ENCODE measurements around the gene PIK3R3. TPM values are rescaled to one million over a fixed set of nuclear protein-coding genes. Genes with fewer than 3 reads are reported as not detected.

PIK3R3 gene
- total and polyA plus RNA-seq, 9 of the 15 experiments (the other 6 are each of a cell fraction or from before 2014, with no cell fraction given): 1.4 to 7.7 (median 4.6) TPM

DNA sequence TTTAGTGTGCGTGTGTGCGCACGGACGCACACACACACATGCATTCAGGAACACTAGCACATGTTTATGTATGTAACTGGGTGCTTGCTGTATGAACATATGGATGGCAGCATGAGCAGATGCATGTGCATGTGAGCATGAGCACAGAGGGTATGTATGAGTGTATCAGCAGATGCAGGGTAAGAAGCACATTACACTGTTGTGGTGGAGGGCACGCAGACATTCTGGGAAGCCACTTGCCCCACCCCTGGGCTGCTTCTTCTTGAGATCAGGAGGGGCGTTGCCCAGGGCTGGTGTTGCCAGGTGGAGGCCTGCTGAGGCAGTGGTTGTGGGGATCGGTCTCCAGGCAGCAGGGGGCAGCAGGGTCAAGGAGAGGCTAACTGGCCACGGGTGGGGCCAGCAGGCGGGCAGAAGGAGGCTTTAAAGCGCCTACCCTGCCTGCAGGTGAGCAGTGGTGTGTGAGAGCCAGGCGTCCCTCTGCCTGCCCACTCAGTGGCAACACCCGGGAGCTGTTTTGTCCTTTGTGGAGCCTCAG lies 47.7 kb upstream of the PIK3R3 start (continued):
- peak; percentile 61 to 78 for TF ChIP-seq RAD21 (CRISPR knock-in tag; conservative IDR thresholded peaks at IDR 0.05 in 1 of 2, IDR thresholded peaks at IDR 0.05 in 1 of 2)
- TF ChIP-seq ZNF274 (IDR thresholded peaks at IDR 0.05; ENCODE audit: borderline replicate concordance, low read depth, low read length): no peak
- TF ChIP-seq, protein P1, sequence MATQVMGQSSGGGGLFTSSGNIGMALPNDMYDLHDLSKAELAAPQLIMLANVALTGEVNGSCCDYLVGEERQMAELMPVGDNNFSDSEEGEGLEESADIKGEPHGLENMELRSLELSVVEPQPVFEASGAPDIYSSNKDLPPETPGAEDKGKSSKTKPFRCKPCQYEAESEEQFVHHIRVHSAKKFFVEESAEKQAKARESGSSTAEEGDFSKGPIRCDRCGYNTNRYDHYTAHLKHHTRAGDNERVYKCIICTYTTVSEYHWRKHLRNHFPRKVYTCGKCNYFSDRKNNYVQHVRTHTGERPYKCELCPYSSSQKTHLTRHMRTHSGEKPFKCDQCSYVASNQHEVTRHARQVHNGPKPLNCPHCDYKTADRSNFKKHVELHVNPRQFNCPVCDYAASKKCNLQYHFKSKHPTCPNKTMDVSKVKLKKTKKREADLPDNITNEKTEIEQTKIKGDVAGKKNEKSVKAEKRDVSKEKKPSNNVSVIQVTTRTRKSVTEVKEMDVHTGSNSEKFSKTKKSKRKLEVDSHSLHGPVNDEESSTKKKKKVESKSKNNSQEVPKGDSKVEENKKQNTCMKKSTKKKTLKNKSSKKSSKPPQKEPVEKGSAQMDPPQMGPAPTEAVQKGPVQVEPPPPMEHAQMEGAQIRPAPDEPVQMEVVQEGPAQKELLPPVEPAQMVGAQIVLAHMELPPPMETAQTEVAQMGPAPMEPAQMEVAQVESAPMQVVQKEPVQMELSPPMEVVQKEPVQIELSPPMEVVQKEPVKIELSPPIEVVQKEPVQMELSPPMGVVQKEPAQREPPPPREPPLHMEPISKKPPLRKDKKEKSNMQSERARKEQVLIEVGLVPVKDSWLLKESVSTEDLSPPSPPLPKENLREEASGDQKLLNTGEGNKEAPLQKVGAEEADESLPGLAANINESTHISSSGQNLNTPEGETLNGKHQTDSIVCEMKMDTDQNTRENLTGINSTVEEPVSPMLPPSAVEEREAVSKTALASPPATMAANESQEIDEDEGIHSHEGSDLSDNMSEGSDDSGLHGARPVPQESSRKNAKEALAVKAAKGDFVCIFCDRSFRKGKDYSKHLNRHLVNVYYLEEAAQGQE (IDR thresholded peaks at IDR 0.05; ENCODE audit: borderline replicate concordance): peak; percentile 86
- TF ChIP-seq, protein P1 (CRISPR knock-in tag; IDR thresholded peaks at IDR 0.05; ENCODE audit: low read depth): no peak
- TF ChIP-seq, protein P2, sequence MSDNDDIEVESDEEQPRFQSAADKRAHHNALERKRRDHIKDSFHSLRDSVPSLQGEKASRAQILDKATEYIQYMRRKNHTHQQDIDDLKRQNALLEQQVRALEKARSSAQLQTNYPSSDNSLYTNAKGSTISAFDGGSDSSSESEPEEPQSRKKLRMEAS (CRISPR knock-in tag; IDR thresholded peaks at IDR 0.05): peak; percentile 50
- TF ChIP-seq ZBTB7A (IDR thresholded peaks at IDR 0.05; ENCODE audit: borderline replicate concordance, control insufficient read depth, low read depth, low read length): 0 out of 2 replicates have a peak, but pooled peaks have one; percentile 24
- TF ChIP-seq, protein P3, sequence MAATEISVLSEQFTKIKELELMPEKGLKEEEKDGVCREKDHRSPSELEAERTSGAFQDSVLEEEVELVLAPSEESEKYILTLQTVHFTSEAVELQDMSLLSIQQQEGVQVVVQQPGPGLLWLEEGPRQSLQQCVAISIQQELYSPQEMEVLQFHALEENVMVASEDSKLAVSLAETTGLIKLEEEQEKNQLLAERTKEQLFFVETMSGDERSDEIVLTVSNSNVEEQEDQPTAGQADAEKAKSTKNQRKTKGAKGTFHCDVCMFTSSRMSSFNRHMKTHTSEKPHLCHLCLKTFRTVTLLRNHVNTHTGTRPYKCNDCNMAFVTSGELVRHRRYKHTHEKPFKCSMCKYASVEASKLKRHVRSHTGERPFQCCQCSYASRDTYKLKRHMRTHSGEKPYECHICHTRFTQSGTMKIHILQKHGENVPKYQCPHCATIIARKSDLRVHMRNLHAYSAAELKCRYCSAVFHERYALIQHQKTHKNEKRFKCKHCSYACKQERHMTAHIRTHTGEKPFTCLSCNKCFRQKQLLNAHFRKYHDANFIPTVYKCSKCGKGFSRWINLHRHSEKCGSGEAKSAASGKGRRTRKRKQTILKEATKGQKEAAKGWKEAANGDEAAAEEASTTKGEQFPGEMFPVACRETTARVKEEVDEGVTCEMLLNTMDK (IDR thresholded peaks at IDR 0.05; ENCODE audit: borderline replicate concordance, insufficient read depth, low read depth, low read length, poor library complexity, severe bottlenecking): peak; percentile 29
- TF ChIP-seq, protein P4, sequence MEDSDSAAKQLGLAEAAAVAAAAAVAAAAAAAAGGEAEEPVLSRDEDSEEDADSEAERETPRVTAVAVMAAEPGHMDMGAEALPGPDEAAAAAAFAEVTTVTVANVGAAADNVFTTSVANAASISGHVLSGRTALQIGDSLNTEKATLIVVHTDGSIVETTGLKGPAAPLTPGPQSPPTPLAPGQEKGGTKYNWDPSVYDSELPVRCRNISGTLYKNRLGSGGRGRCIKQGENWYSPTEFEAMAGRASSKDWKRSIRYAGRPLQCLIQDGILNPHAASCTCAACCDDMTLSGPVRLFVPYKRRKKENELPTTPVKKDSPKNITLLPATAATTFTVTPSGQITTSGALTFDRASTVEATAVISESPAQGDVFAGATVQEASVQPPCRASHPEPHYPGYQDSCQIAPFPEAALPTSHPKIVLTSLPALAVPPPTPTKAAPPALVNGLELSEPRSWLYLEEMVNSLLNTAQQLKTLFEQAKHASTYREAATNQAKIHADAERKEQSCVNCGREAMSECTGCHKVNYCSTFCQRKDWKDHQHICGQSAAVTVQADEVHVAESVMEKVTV (CRISPR knock-in tag; IDR thresholded peaks at IDR 0.05): 0 out of 2 replicates have a peak, but pooled peaks have one; percentile 31
- 0 out of 2 replicates have a peak, but pooled peaks have one; percentile 5 for TF ChIP-seq CREM (IDR thresholded peaks at IDR 0.05; ENCODE audit: low read depth)
- peak; percentile 38; the same call in 1 of the 2 replicates for TF ChIP-seq ESRRA (IDR thresholded peaks at IDR 0.05; ENCODE audit: borderline replicate concordance, low read depth)
- TF ChIP-seq EP400 (IDR thresholded peaks at IDR 0.05): no peak
- 0 out of 4 replicates have a peak, but pooled peaks of 1 of the 2 experiments have one; percentile 25 for TF ChIP-seq NRF1 (conservative IDR thresholded peaks at IDR 0.05 in 1 of 2, IDR thresholded peaks at IDR 0.05 in 1 of 2)
- peak; percentile 49; the same call in 1 of the 2 replicates for TF ChIP-seq KLF13 (tag; IDR thresholded peaks at IDR 0.05; ENCODE audit: borderline replicate concordance, low read depth)
- no peak for TF ChIP-seq FOXA3 (CRISPR knock-in tag; conservative IDR thresholded peaks at IDR 0.05 in 1 of 2, IDR thresholded peaks at IDR 0.05 in 1 of 2)

All from K562 (cell line).